Fibroblast of lung (primary cell): Measurements from ENCODE around the gene STC2. TPM values are rescaled to one million over a fixed set of nuclear protein-coding genes. Genes with fewer than 3 reads are reported as not detected.

Source experiments
- DNase-seq, 2 donors: peaks; one replicate each; pipeline versions ENCODE4 v3.0.0 to v3.0.0-alpha.2; 2010; ENCODE audit warnings: low read depth in 2 of 2
- H2AFZ ChIP-seq: 2 replicates; pipeline ENCODE4 v1.5.1; 2012; ENCODE audit warnings: low read length, control low read depth, inconsistent platforms
- H3K27ac ChIP-seq: 2 replicates; pipeline ENCODE4 v1.5.1; 2011; ENCODE audit warnings: low read length, control low read depth; ENCODE audit not compliant: insufficient read depth
- H3K27me3 ChIP-seq: 2 replicates; pipeline ENCODE4 v1.5.1; 2011; ENCODE audit warnings: mild to moderate bottlenecking, low read length; ENCODE audit not compliant: control insufficient read depth, insufficient read depth
- H3K36me3 ChIP-seq: 2 replicates; pipeline ENCODE4 v1.5.1; 2011; ENCODE audit warnings: low read length; ENCODE audit not compliant: control insufficient read depth, insufficient read depth
- H3K4me1 ChIP-seq: 2 replicates; pipeline ENCODE4 v1.5.1; 2011; ENCODE audit warnings: low read length; ENCODE audit not compliant: control insufficient read depth, insufficient read depth; ENCODE audit errors: extremely low read depth
- H3K4me2 ChIP-seq: 2 replicates; pipeline ENCODE4 v1.5.1; 2011; ENCODE audit warnings: low read length, control low read depth; ENCODE audit not compliant: insufficient read depth; ENCODE audit errors: extremely low read depth
- H3K4me3 ChIP-seq, 4 experiments: fragments of 200-600 bp in 1 of 4; sonication (generic) in 1 of 4; replicated peaks in 1 of 4; 2 replicates each; pipeline ENCODE4 v1.5.1; 2011 to 2016; ENCODE audit warnings: low read length in 4 of 4, low read depth in 3 of 4, mild to moderate bottlenecking in 3 of 4, control low read depth in 2 of 4, inconsistent platforms in 1 of 4, mixed read lengths in 1 of 4; ENCODE audit not compliant: insufficient read depth in 1 of 4; ENCODE audit errors: control extremely low read depth in 1 of 4
- H3K79me2 ChIP-seq: 2 replicates; pipeline ENCODE4 v1.5.1; 2012; ENCODE audit warnings: mild to moderate bottlenecking, low read length, inconsistent platforms; ENCODE audit not compliant: control insufficient read depth, insufficient read depth
- H3K9ac ChIP-seq: 2 replicates; pipeline ENCODE4 v1.5.1; 2011; ENCODE audit warnings: mild to moderate bottlenecking, low read length, control low read depth; ENCODE audit not compliant: insufficient read depth
- H3K9me3 ChIP-seq: 2 replicates; pipeline ENCODE4 v1.5.1; 2012; ENCODE audit warnings: low read depth, low read length; ENCODE audit not compliant: control insufficient read depth, insufficient read depth
- H4K20me1 ChIP-seq: 2 replicates; pipeline ENCODE4 v1.5.1; 2011; ENCODE audit warnings: low read length; ENCODE audit not compliant: control insufficient read depth, insufficient read depth; ENCODE audit errors: extremely low read depth
- CTCF ChIP-seq, 2 donors: IDR thresholded peaks in 1 of 2; conservative IDR thresholded peaks in 1 of 2; 1 replicate in 1 of 2; 2 replicates in 1 of 2; pipeline ENCODE4 v1.5.1; 2011 to 2012; ENCODE audit warnings: low read length in 2 of 2, control low read depth in 1 of 2, inconsistent platforms in 1 of 2, low read depth in 1 of 2, mild to moderate bottlenecking in 1 of 2
- EZH2 ChIP-seq: IDR thresholded peaks from 2 replicates; pipeline ENCODE4 v1.5.1; 2012; ENCODE audit warnings: low read length, control low read depth, mild to moderate bottlenecking; ENCODE audit errors: missing control alignments
- polyA plus RNA-seq, 2 donors: library from polyadenylated mRNA; depleted of rRNA in 1 of 2; stranded (reverse) in 1 of 2; unstranded in 1 of 2; fragments of >200 nt; gene quantifications; 2 replicates each; pipeline ENCODE4 v1.2.1, GENCODE V29; 2011 to 2012; ENCODE audit warnings: missing spikeins in 1 of 2
- total RNA-seq: library from RNA; depleted of rRNA; stranded (reverse); fragments of >200 nt; gene quantifications from 2 replicates; pipeline ENCODE4 v1.2.1, GENCODE V29; 2014

Gene STC2
- total and polyA plus RNA-seq, 2 donors (not counting 1 experiment from before 2014, with no cell fraction given), result 112 to 299 TPM

DNA sequence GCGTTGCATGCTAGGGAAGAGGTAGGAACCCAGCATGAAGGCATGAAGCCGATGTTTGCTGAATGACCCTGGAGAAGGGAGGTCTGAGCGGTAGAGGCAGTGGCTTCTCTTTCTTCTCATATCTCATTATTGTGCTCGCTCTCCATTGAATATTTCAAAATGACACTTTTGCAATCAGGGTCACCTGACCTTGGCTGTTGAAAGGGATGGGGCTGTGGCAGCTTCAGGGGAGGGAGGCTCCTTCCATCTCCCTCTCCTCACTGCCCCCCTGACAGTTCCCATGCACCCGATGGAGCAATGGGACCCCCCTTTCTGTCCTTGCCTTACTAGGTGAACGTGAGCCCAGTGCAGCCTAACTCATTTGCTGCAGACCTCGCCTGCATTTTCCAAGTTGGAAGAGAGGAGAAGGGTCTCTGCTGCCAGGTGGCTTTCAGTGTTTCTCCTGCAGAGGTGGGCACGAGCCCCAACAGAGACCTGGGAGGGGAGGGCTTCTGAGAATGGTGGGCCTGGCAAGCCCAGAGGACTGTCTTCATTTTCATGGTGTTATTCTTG is 17.9 kb downstream of the STC2 start:
- Histone ChIP-seq H3K36me3 (no peaks in the 10 kb centered on the region), H3K4me3 (no peak overlapping the region), H3K9ac (no peak overlapping the region), H3K9me3 (no peaks in the 10 kb centered on the region), H3K79me2 (no peaks in the 10 kb centered on the region), H4K20me1 (no peaks in the 10 kb centered on the region), H3K4me1 (peaks cover 13% of the 10 kb centered on the region), H3K27me3 (no peaks in the 10 kb centered on the region), H3K27ac (peak overlapping the region; percentile 57), H2AFZ (peak overlapping the region; percentile 66), H3K4me2 (peak overlapping the region; percentile 56)
- no peak for DNase-seq
- TF ChIP-seq CTCF (conservative IDR thresholded peaks at IDR 0.05 in 1 of 2, IDR thresholded peaks at IDR 0.05 in 1 of 2; ENCODE audit: low read depth in 1 of 2, low read length in 2 of 2), result no peak
- TF ChIP-seq EZH2, result no peak

- Histone ChIP-seq H3K9ac (no peak overlapping the region), H3K79me2 (no peaks in the 10 kb centered on the region), H3K4me3 (no peak overlapping the region), H4K20me1 (no peaks in the 10 kb centered on the region), H3K4me2 (no peak overlapping the region), H3K27ac (no peak overlapping the region), H3K36me3 (no peaks in the 10 kb centered on the region), H3K9me3 (no peaks in the 10 kb centered on the region), H3K4me1 (peaks cover 13% of the 10 kb centered on the region), H3K27me3 (no peaks in the 10 kb centered on the region), H2AFZ (no peak overlapping the region)
- TF ChIP-seq EZH2 (no peak), CTCF (conservative IDR thresholded peaks at IDR 0.05 in 1 of 2, IDR thresholded peaks at IDR 0.05 in 1 of 2; ENCODE audit: low read depth in 1 of 2, low read length in 2 of 2) (no peak)
- DNase-seq, result no peak
These were observed 18.5 kb downstream of the STC2 start for GRCh38 chr5:173309731-173310130.

DNA sequence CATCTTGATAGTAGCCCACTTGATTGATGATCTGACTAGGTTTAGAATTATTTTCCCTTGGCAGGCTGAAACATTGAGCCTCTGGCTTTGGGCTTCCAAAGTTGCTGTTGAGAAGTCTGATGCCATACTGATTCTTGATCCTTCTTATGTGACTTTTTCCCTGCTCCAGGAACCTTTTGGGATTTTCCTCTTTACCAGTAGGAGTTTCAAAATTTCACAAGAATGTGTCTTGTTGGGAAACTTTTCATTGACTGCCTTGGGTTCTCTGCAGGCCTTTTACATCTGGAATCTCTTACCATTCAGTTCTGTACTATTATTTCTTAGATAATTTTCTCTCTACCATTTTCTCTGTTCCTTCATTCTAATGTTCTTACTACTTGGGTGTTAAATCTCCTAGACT is 20.0 kb downstream of the STC2 start:
- H3K36me3 ChIP-seq, result no peaks in the 10 kb centered on the region
- H3K4me1 ChIP-seq, result peaks cover 13% of the 10 kb centered on the region
- no peak overlapping the region for H3K4me2 ChIP-seq
- no peak overlapping the region for H3K27ac ChIP-seq
- no peak overlapping the region for H2AFZ ChIP-seq
- H3K27me3 ChIP-seq, result no peaks in the 10 kb centered on the region
- TF ChIP-seq EZH2 (no peak), CTCF (conservative IDR thresholded peaks at IDR 0.05 in 1 of 2, IDR thresholded peaks at IDR 0.05 in 1 of 2; ENCODE audit: low read depth in 1 of 2, low read length in 2 of 2) (no peak)
- H3K9ac ChIP-seq, result no peak overlapping the region
- H3K4me3 ChIP-seq, result no peak overlapping the region
- H3K9me3 ChIP-seq, result no peaks in the 10 kb centered on the region
- H4K20me1 ChIP-seq, result no peaks in the 10 kb centered on the region
- no peak for DNase-seq
- H3K79me2 ChIP-seq, result no peaks in the 10 kb centered on the region
